Measurements from ENCODE around the gene MCF2L2.

MCF2L2 gene

GRCh38 chr3:183359036-183359435, 69.4 kb downstream of the MCF2L2 start:
- no peak overlapping the region for H3K9ac ChIP-seq (ENCODE audit: insufficient read length, low read depth)
- no peak for DNase-seq (ENCODE audit: low read depth, low spot score)
- no peaks in the 10 kb centered on the region for H3K27me3 ChIP-seq (ENCODE audit: insufficient read depth, insufficient read length)
- H3K36me3 ChIP-seq (ENCODE audit: insufficient read depth, insufficient read length, low read length), result no peaks in the 10 kb centered on the region
- H3K4me1 ChIP-seq (ENCODE audit: insufficient read depth, insufficient read length), result no peaks in the 10 kb centered on the region
- H3K4me3 ChIP-seq (ENCODE audit: insufficient read length, low read depth), result no peak overlapping the region
- H3K9me3 ChIP-seq (ENCODE audit: insufficient read depth, low read length), result no peaks in the 10 kb centered on the region
- TF ChIP-seq YY1 (IDR thresholded peaks at IDR 0.05; ENCODE audit: insufficient read depth, insufficient read length) (no peak), SUZ12 (IDR thresholded peaks at IDR 0.05; ENCODE audit: extremely low read depth, insufficient read depth, insufficient read length) (no peak), ZNF274 (IDR thresholded peaks at IDR 0.05; ENCODE audit: low read depth, low read length) (no peak)

GRCh38 chr3:183357564-183358079, 70.8 kb downstream of the MCF2L2 start:
- no peak for DNase-seq (ENCODE audit: low read depth, low spot score)
- Histone ChIP-seq H3K9me3 (ENCODE audit: insufficient read depth, low read length) (no peaks in the 10 kb centered on the region), H3K4me1 (ENCODE audit: insufficient read depth, insufficient read length) (no peaks in the 10 kb centered on the region), H3K27me3 (ENCODE audit: insufficient read depth, insufficient read length) (no peaks in the 10 kb centered on the region), H3K9ac (ENCODE audit: insufficient read length, low read depth) (no peak overlapping the region), H3K4me3 (ENCODE audit: insufficient read length, low read depth) (no peak overlapping the region), H3K36me3 (ENCODE audit: insufficient read depth, insufficient read length, low read length) (no peaks in the 10 kb centered on the region)
- TF ChIP-seq SUZ12 (IDR thresholded peaks at IDR 0.05; ENCODE audit: extremely low read depth, insufficient read depth, insufficient read length) (no peak), YY1 (IDR thresholded peaks at IDR 0.05; ENCODE audit: insufficient read depth, insufficient read length) (no peak), ZNF274 (IDR thresholded peaks at IDR 0.05; ENCODE audit: low read depth, low read length) (no peak)

GRCh38 chr3:183356920-183357319, 71.5 kb downstream of the MCF2L2 start:
- Histone ChIP-seq H3K27me3 (ENCODE audit: insufficient read depth, insufficient read length) (no peaks in the 10 kb centered on the region), H3K9ac (ENCODE audit: insufficient read length, low read depth) (no peak overlapping the region), H3K36me3 (ENCODE audit: insufficient read depth, insufficient read length, low read length) (no peaks in the 10 kb centered on the region), H3K9me3 (ENCODE audit: insufficient read depth, low read length) (no peaks in the 10 kb centered on the region), H3K4me1 (ENCODE audit: insufficient read depth, insufficient read length) (no peaks in the 10 kb centered on the region), H3K4me3 (ENCODE audit: insufficient read length, low read depth) (no peak overlapping the region)
- no peak for DNase-seq (ENCODE audit: low read depth, low spot score)
- TF ChIP-seq ZNF274 (IDR thresholded peaks at IDR 0.05; ENCODE audit: low read depth, low read length), result no peak
- no peak for TF ChIP-seq YY1 (IDR thresholded peaks at IDR 0.05; ENCODE audit: insufficient read depth, insufficient read length)
- TF ChIP-seq SUZ12 (IDR thresholded peaks at IDR 0.05; ENCODE audit: extremely low read depth, insufficient read depth, insufficient read length), result no peak

- no peak for TF ChIP-seq ZNF274 (IDR thresholded peaks at IDR 0.05; ENCODE audit: low read depth, low read length)
- H3K4me3 ChIP-seq (ENCODE audit: insufficient read length, low read depth), result no peak overlapping the region
- DNase-seq (ENCODE audit: low read depth, low spot score), result no peak
- H3K4me1 ChIP-seq (ENCODE audit: insufficient read depth, insufficient read length), result no peaks in the 10 kb centered on the region
- H3K9me3 ChIP-seq (ENCODE audit: insufficient read depth, low read length), result no peaks in the 10 kb centered on the region
- H3K36me3 ChIP-seq (ENCODE audit: insufficient read depth, insufficient read length, low read length), result no peaks in the 10 kb centered on the region
- H3K27me3 ChIP-seq (ENCODE audit: insufficient read depth, insufficient read length), result no peaks in the 10 kb centered on the region
- no peak overlapping the region for H3K9ac ChIP-seq (ENCODE audit: insufficient read length, low read depth)
Measured at GRCh38 chr3:183354874-183355273, 73.5 kb downstream of the MCF2L2 start.

GRCh38 chr3:183354325-183354831, 74.0 kb downstream of the MCF2L2 start:
- Histone ChIP-seq H3K9ac (ENCODE audit: insufficient read length, low read depth) (no peak overlapping the region), H3K36me3 (ENCODE audit: insufficient read depth, insufficient read length, low read length) (no peaks in the 10 kb centered on the region), H3K4me1 (ENCODE audit: insufficient read depth, insufficient read length) (no peaks in the 10 kb centered on the region), H3K9me3 (ENCODE audit: insufficient read depth, low read length) (no peaks in the 10 kb centered on the region), H3K4me3 (ENCODE audit: insufficient read length, low read depth) (no peak overlapping the region), H3K27me3 (ENCODE audit: insufficient read depth, insufficient read length) (no peaks in the 10 kb centered on the region)
- no peak for TF ChIP-seq ZNF274 (IDR thresholded peaks at IDR 0.05; ENCODE audit: low read depth, low read length)
- no peak for TF ChIP-seq SUZ12 (IDR thresholded peaks at IDR 0.05; ENCODE audit: extremely low read depth, insufficient read depth, insufficient read length)
- TF ChIP-seq YY1 (IDR thresholded peaks at IDR 0.05; ENCODE audit: insufficient read depth, insufficient read length), result no peak
- no peak for DNase-seq (ENCODE audit: low read depth, low spot score)

- Histone ChIP-seq H3K27me3 (ENCODE audit: insufficient read depth, insufficient read length) (no peaks in the 10 kb centered on the region), H3K4me3 (ENCODE audit: insufficient read length, low read depth) (no peak overlapping the region), H3K36me3 (ENCODE audit: insufficient read depth, insufficient read length, low read length) (no peaks in the 10 kb centered on the region), H3K9me3 (ENCODE audit: insufficient read depth, low read length) (no peaks in the 10 kb centered on the region), H3K4me1 (ENCODE audit: insufficient read depth, insufficient read length) (no peaks in the 10 kb centered on the region), H3K9ac (ENCODE audit: insufficient read length, low read depth) (no peak overlapping the region)
- TF ChIP-seq YY1 (IDR thresholded peaks at IDR 0.05; ENCODE audit: insufficient read depth, insufficient read length) (no peak), ZNF274 (IDR thresholded peaks at IDR 0.05; ENCODE audit: low read depth, low read length) (no peak), SUZ12 (IDR thresholded peaks at IDR 0.05; ENCODE audit: extremely low read depth, insufficient read depth, insufficient read length) (no peak)
- DNase-seq (ENCODE audit: low read depth, low spot score), result no peak
Measured at GRCh38 chr3:183353421-183353820, 75.0 kb downstream of the MCF2L2 start.

- TF ChIP-seq ZNF274 (IDR thresholded peaks at IDR 0.05; ENCODE audit: low read depth, low read length) (no peak), SUZ12 (IDR thresholded peaks at IDR 0.05; ENCODE audit: extremely low read depth, insufficient read depth, insufficient read length) (no peak), YY1 (IDR thresholded peaks at IDR 0.05; ENCODE audit: insufficient read depth, insufficient read length) (no peak)
- Histone ChIP-seq H3K36me3 (ENCODE audit: insufficient read depth, insufficient read length, low read length) (no peaks in the 10 kb centered on the region), H3K9ac (ENCODE audit: insufficient read length, low read depth) (no peak overlapping the region), H3K9me3 (ENCODE audit: insufficient read depth, low read length) (no peaks in the 10 kb centered on the region), H3K4me3 (ENCODE audit: insufficient read length, low read depth) (no peak overlapping the region), H3K27me3 (ENCODE audit: insufficient read depth, insufficient read length) (no peaks in the 10 kb centered on the region), H3K4me1 (ENCODE audit: insufficient read depth, insufficient read length) (no peaks in the 10 kb centered on the region)
- DNase-seq (ENCODE audit: low read depth, low spot score), result no peak
Measured at GRCh38 chr3:183350164-183350563, 78.3 kb downstream of the MCF2L2 start.

Data from NT2/D1 (cell line).